CD4-positive, alpha-beta T cell treated with Interleukin-15 for 4 hours (primary cell): ENCODE data around the gene PTPRN2.
"Not testable (repeated sequence)": the region's sequence is repeated elsewhere in the genome, so short reads cannot be mapped to it uniquely, and the experiment has no call there.

ENCODE experiments used
- DNase-seq: peaks from one replicate; pipeline ENCODE4 v3.0.0-alpha.2; 2020; ENCODE audit warnings: low spot score

Gene PTPRN2

DNA sequence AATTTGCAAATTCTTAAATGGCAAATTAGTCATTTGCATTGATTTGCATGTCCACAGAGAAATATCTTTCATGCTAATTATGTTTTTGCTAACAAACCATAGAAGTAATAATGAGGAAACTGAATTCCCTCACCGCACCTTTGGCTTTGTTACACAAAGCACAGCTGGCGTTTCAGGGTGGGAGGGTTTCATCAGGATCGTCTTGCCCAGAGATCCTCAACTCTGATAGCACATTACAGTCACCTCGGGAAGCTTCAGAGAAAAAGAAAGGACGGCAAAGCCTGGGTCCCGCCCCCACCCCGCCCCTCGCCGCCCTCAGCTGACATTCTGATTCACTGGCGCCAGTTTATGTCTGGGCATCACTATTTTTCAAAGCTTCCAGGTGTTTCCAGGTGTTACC, 119.4 kb downstream of the PTPRN2 start:
- no peak for DNase-seq

DNA sequence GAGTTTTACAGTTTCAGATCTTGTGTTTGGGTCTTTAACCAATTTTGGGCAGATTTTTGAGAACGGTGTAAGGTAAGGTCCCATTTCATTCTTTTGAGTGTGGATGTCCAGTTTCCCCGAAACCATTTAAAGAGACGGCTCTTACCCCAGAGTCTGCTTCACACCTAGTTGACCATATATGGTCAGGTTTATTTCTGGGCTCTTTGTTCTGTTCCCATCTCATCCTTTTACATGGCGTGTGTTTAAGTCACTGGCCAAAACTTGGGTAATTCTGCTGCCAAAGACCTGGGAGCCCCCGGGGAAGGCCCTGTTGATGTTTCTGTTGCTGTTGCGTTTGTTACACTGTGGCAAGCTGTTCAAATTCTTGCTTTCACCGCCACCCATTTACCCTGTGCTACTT, 120.1 kb downstream of the PTPRN2 start:
- DNase-seq, result no peak

DNA sequence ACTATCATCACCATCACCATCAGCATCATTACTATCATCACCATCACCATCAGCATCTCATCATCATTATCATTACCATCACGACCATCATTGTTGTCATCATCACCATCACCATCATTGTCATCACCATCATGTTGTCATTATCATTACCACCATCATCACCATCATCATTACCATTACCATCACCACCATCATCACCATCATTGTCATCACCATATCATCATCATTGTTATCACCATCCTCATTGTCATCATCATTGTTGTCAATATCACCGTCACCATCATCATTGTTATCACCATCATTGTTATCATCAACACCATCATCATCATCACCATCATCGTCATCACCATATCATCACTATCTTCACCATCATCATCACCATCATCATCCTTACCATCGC, 124.3 kb downstream of the PTPRN2 start:
- DNase-seq, result no peak

DNA sequence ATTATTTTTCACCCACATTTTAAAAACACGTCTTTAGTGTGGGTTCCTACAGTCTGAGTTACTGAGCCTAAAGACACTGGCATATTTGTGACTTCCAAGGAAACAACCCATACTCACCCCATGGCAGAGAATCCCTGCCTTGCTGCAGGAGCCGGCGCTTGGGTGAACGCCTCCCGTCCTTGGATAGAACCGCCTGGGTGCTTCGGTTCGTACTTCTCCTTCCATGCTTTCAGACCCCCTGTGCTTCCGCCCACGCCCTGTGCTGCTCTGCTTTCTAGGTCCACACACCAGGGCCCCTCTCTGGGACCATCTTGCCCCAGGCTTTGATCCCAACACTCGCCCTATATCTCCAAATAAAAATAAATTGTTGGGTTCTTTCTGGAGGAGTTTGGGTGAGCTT, 125.8 kb downstream of the PTPRN2 start:
- DNase-seq, result no peak

DNA sequence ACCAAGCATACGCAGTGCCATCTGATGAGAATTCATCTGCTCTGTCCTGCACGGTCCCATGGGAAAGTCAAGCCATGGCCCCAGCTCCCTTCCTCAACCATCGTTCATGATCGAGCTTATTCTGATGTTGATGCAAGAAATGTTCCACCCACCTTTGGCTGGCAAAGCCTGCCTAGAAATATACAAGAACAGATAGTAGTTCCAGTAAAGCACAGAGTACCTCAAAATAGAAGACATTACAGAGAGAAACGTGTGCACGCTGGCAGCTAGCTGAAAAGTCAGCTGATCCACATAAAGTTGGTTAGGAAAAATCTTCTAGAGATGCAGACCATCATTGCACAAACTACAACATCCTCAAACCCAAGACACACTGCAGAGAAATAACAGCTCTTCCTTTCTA, 127.0 kb downstream of the PTPRN2 start:
- no peak for DNase-seq

DNA sequence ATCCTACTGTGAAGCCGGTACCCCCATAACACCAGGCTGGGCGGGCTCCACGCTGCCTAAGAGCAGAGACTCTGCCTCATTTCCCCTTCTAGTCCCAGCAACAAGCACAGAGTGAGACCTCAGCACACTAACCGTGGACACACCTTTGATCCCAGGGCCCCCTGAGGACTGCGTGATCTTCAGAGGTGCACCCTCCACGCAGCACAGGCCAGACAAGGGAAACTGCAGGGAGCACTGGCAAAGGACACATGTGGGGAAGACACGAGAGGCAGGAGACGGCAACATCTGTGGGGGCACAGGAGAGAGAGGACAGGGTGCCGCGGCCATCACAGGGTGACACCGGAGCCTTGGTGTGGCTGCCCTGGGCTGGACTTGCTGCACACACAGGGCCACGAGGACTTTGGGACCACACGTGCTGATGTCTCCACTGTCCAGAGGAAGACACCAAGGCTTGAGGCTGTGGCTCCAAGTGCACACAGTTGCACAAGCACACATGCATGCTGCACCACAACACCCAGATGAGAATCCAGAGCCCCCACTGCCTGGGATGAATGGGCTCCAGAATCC, 128.8 kb downstream of the PTPRN2 start:
- no peak for DNase-seq

DNA sequence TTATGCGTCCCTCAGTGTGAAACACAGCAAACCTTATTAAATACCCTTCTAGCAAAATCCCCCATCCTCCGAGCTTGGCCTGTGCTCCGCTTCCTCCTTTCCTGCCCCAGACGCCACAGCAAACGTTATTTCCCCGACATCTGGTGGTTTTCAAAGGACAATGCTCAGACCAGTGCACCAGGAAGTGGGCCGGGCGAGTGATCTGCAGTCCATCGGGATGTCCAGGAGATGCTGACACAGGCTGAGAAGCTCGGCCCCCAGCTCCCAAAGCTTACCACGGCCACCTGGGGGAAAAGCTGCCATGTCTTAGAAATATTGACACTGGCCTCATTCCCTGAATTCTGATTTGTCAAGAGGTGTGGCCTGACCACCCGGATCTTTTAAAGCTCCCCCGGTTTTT, 129.5 kb downstream of the PTPRN2 start:
- no peak for DNase-seq

DNA sequence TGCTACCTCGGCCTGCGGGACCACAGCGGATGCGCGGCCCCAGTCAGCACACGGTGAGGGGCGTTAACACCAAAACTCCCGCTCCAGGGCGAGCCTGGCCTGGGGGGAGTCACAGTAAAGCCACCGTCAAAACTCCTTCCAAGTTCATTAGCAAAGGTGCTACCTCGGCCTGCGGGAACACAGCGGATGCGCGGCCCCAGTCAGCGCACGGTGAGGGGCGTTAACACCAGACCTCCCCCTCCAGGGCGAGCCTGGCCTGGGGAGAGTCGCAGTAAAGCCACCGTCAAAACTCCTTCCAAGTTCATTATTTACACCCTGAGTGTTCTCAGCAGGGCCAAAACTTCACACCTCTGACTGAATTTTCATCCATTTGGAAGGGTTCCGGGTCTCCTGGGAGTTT, 130.0 kb downstream of the PTPRN2 start:
- DNase-seq, result not testable (repeated sequence)

DNA sequence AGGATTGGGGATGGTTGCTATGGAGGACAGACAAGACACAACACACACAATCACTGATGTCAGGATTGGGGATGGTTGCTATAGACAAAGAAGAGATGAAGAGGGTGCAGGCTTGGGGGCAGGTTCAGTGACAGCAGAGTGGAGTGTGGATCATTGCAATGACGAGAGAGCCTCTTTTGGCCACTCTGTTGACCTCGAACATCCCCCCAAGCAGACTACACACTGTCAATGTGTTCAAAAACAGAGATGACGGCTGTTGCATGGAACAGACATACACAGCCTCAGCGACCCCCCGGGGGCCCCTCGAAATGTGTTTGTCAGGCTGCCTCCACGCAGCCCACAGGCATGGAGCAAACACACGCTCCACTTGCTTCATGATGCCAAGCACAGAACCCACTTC, 133.0 kb downstream of the PTPRN2 start:
- DNase-seq, result no peak

DNA sequence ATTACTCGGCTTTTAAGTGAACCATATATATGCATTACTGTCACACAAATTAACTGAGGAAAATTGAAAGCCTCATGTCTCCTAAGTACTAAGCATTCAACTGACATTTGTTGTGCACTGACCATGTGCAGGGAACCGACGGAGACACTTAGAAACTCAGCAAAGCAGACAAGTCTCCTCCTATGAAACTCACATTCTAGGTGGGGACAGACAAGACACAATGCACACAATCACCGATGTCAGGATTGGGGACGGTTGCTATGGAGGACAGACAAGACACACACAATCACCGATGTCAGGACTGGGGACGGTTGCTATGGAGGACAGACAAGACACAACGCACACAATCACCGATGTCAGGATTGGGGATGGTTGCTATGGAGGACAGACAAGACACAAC, 134.0 kb downstream of the PTPRN2 start:
- no peak for DNase-seq

DNA sequence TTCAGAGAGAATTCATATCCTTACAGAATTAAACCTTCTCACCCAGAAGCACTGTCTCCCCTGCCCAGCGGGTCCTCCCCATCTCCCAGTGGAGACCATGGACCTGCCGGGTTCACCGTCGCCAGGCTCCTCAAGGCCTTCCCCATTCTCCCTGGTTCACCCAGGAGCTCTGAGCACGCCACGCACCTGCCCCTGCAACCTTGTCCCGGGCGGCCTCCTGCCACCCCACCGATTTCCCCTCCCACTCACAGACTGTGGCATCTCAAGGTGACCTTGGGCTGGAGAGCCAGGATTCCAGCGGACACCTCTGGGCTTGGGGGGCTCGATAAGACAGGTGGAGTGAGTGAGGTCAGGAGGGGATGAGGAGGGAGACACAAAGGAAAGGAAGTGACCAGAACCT, 135.3 kb downstream of the PTPRN2 start:
- no peak for DNase-seq

DNA sequence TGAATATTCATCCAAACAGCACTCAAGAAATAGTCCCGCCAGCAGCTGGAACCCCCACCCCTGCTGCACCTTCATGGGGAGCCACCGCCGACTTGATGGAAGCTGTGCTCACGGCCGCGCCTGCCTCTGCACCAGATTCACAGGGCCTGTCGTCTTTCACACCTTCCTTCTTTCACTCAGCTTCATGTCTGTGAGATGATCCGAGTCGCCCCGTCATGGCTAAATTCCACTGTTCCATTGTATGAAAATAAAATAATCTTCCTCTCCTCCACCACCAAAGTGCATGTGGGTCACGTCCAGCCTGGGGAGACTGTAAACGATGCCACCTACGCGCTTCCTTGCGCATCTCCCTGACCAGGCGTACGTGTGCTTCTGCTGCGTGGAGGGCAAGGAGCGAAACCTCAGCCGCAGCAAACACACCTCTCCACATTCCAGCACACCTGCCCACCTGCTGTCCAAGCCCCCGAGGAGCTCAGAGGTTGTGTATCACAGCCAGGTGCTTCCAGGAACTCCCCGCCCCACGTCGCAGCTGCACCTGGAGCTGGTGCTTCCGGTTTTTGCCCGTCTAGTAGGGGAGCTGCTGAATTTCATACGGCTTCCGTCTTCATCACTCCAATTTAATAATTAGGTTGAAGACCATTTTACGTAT, 137.0 kb downstream of the PTPRN2 start:
- no peak for DNase-seq

DNA sequence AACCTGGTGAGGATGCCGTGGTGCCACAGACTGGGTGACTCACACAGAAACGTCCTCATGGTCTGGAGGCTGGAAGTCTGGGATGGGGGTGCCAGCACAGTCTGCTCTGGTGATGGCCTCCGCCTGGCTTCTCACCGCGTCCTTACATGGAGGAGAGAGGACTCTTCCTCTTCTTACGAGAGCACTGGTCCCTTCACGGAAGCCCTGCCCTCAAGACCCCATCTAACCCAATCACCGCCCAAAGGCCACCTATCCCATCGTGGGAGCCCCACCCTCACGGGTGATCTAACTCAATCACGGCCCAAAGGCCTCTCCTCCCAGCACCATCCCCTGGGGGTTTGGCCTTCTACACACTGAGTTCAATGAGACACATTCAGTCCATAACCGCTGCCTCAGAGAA, 137.7 kb downstream of the PTPRN2 start:
- DNase-seq, result no peak

DNA sequence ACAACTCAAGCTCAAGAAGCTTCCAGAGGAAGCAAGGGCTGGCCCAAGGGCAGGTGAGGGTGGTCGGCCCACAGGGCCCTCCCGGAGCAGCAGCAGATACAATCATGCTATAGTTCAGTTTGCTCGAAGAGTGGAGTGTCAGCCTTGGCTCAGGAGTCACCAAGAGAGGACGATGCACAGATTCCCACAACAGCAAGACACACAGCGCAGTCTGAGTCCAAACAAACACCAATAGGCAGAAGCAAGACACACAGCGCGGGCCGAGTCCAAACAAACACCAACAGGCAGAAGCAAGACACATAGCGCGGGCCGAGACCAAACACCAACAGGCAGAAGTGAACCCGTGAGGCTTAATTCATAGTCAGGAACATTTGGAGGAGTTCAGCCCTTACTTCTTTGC, 138.4 kb downstream of the PTPRN2 start:
- DNase-seq, result no peak

DNA sequence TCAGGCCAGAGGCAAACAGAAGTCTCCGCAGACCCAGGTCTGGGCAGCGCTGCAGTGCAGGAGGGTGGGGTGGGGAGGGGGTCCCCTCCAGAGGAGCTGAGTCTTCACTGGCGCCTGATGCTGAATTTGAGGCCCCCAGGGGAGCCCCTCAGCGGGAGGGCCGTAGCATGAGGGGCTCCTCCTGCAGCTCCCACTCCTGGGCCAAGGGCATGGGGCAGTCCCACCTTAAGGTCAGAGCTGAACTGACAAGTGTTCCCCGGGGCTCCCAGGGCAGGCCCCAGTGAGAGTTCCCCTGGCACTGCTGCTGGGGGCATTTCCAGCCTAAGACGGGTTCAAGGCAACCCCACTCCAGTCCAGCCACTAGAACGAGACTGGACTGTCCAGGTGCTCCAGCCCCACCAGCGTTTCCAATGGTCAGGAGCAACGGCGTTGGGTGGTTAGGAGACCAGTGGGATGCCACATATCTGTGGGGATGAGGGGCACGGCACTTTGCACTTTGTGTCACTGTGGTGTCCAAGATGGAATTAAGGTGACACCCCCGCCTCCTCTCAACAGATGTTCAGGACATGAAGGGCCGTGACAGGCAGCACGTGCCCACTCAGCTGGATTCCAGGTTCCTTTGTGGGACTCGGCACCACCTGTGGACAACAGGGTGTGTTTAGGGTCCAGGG, 139.1 kb downstream of the PTPRN2 start:
- no peak for DNase-seq

DNA sequence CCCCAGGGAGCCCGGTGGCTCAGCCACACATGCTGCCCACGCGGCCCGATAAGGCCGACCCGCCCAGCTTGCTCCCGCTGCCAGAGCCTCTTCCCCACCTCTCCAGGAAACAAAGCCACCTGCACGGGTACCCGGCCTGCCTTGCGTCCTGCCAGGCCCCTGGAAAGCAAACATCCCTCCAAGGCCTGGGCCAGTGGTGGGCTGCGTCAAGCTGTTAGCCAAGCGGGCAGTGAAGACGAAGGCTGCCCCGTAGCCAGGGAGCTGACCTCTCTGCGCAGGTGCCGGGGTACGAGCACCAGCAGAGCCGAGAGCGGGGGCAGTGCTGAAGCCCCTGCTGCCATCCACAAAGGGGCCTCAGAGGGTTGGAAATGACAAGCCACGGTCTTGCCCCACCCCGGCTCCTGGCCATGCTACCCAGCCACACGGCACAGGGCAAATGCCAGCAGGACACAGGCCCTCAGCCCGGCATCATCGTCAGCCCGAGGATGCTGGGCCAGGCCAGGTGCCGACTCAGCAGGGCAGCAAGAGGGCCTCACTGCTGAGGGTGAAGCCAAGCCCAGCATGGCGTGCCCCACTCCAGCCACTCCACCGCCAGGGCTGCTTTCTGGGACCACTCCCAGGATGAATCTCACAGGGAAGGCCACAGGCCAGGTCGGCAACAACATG, 140.0 kb downstream of the PTPRN2 start:
- no peak for DNase-seq

DNA sequence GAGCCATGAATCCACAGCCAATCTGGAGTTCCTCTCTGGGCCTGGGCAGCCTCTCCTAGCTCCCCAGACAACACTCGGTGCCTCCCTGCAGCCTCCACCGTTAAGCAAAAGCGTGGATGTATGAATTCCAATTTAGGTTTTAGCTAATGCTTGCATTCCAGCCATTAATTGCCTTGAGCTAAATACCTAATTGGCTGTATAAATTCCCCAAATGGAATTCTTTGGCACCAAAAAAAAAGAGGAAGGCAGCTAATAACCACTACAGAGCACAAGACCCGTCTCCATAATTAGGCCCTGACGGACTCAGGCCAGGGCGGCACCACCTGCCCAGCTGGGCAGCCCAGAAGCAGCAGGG, 140.5 kb downstream of the PTPRN2 start:
- no peak for DNase-seq

DNA sequence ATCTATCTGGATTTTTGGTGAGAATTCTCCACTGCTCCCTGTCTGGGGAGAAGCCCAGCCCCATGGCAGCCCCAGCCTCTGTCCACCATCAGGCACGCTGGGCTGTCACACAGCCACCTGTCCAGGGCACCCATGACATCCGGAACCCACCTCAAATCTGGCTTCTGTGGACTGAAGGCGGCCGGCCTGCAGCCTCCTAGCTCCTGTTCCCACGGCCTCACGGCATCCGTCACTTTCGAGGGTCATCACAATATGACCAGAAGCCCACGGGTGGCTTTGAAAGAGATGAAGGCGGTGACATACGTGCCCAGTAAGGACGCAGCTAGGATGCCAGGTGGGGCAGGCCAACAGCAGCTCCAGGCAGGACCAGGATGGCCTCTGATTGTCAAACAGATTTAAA, 140.9 kb downstream of the PTPRN2 start:
- no peak for DNase-seq

DNA sequence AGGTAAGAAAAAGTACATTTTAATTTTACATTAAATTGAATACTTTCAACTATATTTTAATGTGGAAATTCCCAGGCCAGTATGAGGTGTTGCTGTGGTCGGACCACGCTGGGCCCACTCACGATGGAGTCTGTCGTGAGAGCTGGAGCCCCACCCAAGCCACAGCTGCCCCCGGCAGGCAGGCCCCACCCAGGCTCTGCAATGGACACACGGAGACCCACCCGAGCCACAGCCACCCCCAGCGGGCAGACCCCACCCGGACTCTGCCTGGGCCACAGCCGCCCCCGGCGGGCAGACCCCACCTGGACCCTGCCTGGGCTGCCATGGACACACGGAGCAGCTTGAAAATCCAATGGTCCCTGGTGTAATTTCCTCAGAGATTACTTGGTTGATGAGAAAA, 141.3 kb downstream of the PTPRN2 start:
- no peak for DNase-seq

DNA sequence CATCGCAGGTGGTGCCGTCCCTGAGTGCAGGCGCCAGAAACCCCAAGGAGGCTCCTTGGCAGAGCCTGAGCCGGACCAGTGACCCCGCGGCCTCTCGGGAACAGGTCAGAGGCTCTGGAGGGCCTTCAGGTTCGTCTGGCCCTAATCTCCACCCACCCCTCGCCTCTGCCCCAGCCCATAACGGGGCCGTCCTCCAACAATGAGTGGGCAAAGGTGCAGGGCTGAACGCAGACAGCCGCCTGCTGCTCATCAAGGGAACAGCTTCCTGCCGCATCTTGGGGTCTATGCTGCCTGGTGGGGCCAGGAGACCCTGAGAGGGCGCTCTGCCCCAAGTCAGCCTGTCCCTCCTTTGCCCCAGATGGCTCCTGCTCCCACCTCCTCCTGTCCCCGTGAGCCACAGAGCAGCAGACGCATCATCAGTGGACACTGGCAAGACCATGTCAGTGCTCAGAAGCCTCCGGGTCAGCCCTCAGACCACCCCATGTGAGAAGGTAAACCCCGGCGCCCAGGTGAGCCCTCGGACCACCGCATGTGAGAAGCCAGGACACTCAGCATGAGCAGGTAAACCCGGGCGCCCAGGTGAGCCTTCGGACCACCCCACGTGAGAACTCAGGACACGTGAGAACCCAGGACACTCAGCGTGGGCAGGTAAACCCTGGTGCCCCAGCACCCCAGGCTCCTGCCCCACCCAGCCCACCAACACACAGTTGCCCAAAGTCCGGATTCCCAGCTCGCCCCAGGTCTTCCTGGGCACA, 142.0 kb downstream of the PTPRN2 start:
- no peak for DNase-seq

DNA sequence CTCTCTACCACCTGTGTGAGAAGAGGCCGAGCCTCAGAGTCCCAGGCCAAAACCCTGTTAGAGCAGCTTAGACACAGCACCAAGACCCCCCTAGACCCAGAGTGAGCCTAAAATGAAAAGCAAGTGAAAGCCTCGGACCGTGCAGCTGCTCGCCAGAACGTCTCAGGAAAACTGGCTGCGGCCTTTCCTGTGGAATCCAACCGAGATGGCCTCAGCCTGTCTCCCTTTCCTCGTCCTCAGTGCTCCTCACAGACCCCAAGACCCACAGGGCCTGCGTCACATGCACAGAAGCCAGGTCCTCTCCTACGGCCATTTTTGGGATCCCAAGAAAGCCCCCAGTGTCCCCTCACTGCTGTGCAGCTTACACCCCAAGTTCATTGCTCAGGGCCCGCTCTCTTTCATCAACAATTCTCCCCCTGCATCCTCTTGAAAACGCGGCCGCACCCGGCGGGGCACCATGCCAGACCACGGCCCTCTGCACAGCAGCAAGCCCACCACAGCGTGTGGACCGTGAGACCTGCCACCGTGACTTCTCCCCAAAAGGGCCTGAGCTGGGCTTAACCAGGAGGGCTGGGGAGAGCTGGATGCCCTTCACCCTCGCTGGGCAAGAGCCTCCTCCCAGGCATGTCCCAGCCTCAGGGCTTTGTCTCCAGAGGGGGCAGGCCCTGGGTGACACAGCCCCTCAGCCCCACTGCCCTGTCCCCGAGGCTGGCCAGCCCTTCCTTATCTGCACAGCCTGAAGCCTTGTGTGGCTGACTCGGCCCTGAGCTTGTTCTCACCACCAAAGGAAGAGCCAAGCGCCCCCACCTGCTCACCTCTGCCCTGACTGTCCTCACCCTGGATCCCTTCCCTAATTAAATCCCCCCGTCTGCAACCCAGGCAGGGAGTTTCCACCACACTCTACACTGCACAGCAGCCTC, 142.9 kb downstream of the PTPRN2 start:
- DNase-seq, result no peak
